ENCODE measurements around the gene MED13L.

The MED13L gene

GRCh38 chr12:116179384-116179783, 98.1 kb downstream of the MED13L start:
- FAIRE-seq = no peak

GRCh38 chr12:116177017-116177416, 100.5 kb downstream of the MED13L start:
- FAIRE-seq = no peak

GRCh38 chr12:116174904-116175303, 102.6 kb downstream of the MED13L start:
- FAIRE-seq = no peak

GRCh38 chr12:116174006-116174405, 103.5 kb downstream of the MED13L start:
- FAIRE-seq = no peak

GRCh38 chr12:116172224-116172849, 105.2 kb downstream of the MED13L start:
- FAIRE-seq = no peak

- FAIRE-seq = no peak
These were observed 105.9 kb downstream of the MED13L start for GRCh38 chr12:116171549-116171948.

GRCh38 chr12:116169071-116169470, 108.4 kb downstream of the MED13L start:
- FAIRE-seq = no peak

- no peak for FAIRE-seq
These were observed 111.2 kb downstream of the MED13L start for GRCh38 chr12:116166306-116166705.

GRCh38 chr12:116165036-116165425, 112.5 kb downstream of the MED13L start:
- FAIRE-seq = no peak

GRCh38 chr12:116164250-116165035, 113.0 kb downstream of the MED13L start:
- no peak for FAIRE-seq

- no peak for FAIRE-seq
These were observed 115.4 kb downstream of the MED13L start for GRCh38 chr12:116162071-116162470.

GRCh38 chr12:116161588-116161987, 115.9 kb downstream of the MED13L start:
- no peak for FAIRE-seq

GRCh38 chr12:116160883-116161458, 116.5 kb downstream of the MED13L start:
- no peak for FAIRE-seq

- FAIRE-seq = no peak
These were observed 117.3 kb downstream of the MED13L start for GRCh38 chr12:116160231-116160630.

GRCh38 chr12:116159593-116160200, 117.8 kb downstream of the MED13L start:
- peak; percentile 24 for FAIRE-seq

GRCh38 chr12:116159175-116159574, 118.3 kb downstream of the MED13L start:
- no peak for FAIRE-seq

GRCh38 chr12:116157845-116158267, 119.6 kb downstream of the MED13L start:
- FAIRE-seq = no peak

GRCh38 chr12:116156614-116157013, 120.9 kb downstream of the MED13L start:
- no peak for FAIRE-seq

- no peak for FAIRE-seq
These were observed 122.1 kb downstream of the MED13L start for GRCh38 chr12:116155383-116155782.

GRCh38 chr12:116153983-116154382, 123.5 kb downstream of the MED13L start:
- FAIRE-seq = no peak

GRCh38 chr12:116153113-116153512, 124.4 kb downstream of the MED13L start:
- FAIRE-seq = no peak

- FAIRE-seq = no peak
These were observed 125.2 kb downstream of the MED13L start for GRCh38 chr12:116152268-116152667.

GRCh38 chr12:116150452-116150851, 127.0 kb downstream of the MED13L start:
- FAIRE-seq = no peak

- no peak for FAIRE-seq
These were observed 127.5 kb downstream of the MED13L start for GRCh38 chr12:116150001-116150400.
